NCI-H1092 (cell line): ENCODE results near the gene ZDHHC7.
"Not testable (repeated sequence)": the region's sequence is repeated elsewhere in the genome, so short reads cannot be mapped to it uniquely, and the experiment has no call there.

ENCODE experiments used
- DNase-seq: peaks from one replicate; lab custom pipeline; 2025; lab: John Stamatoyannopoulos, UW

The ZDHHC7 gene

DNA sequence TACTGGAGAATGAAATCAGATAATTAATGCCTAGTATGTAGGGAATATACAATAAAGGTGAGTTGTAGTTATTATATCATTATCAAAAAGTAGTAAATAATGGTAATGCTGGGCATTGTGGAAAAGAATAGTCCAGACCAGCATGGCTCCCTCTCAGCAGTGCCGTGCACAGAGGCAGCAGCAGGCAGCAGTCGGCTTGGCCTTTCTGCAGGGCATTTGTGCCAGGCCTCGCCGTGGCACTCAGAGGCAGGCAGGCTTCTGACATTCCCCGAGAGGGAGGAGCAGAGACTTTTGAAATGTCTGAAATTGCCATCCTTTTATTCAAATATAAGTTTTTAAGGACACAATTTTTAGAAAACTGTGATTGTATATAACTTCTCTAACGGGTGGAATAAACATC is 31.3 kb upstream of the ZDHHC7 start:
- DNase-seq, result no peak

DNA sequence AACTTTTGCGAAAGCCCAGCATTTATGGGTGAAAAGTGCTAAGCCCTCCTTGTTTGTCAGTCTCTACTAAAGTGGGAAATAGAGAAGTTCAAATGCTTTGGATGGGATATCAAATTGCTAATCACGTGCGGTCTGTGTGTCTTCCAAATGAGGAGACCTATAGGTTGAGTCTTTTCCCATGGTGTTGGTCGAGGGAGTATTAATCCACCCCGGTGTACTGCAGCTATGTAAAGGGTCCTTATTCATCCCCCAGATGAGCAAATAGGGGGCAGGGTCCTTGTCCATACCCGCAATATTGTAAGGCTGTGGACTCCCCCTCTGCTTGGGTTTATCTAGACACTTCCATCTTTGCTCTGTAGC is 30.8 kb upstream of the ZDHHC7 start:
- peak; percentile 41 for DNase-seq

DNA sequence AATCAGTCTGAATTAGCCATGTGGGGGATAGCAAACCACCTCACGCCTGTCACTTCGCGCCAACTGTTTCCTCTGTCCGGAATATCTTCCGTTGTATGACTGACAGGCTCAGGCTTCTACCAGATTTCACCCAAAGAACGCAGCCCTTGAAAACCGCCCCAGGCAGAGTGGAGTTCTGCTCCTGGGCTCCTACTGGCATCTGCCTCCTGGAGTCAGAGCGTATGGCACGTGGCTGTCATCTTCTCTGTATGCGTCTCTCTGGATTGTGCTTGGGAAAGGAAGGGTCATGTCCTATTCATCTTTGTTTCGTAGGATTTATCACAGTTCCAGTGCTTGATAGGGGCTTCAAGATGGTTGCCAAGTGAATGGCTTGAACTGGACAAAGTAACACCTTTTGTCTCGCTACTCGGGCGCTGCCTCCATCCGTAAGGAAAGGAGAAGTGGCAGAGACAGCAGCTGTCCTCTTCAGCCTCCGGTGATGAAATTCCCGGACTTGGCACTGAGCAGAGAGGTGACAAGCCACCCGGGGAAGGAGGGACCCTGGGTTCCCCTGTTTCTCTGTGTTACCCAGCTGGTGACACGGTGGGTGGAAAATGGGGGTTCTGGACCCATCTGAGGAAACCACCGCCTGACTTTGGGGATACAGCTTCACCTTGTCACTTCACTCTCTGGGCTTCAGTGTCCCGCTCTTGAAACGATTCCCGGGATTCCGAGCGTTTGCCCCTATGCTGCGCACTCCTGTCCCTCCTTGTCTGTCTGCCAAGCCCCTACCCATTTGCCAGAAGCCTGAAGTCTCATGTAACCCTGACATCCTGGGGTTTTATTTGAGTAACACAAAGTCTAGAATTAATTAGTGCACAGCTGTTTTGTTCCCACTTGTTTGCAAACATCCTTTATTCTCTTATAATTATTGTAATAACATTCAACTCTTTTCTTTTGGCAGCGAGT is 30.2 kb upstream of the ZDHHC7 start:
- DNase-seq, result peak; percentile 58

DNA sequence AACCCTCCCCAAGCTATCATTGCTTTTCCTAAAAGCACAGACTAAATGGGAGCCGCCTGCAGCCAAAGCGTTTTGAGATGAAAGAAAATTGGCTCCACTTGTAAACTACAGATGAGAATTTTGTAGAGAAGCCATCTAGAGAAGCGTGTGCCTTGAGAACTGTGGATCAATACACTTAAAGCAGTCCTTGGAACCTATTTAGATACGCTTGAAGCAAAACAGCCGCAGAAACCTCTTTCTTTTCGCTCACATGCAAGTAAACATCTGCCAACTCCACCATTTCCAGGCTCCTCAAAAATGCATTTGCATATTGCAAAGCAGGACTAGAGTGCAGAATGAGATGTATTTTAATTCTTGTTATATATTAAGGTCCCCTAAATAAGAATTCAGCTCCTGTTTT is 29.4 kb upstream of the ZDHHC7 start:
- DNase-seq, result no peak

DNA sequence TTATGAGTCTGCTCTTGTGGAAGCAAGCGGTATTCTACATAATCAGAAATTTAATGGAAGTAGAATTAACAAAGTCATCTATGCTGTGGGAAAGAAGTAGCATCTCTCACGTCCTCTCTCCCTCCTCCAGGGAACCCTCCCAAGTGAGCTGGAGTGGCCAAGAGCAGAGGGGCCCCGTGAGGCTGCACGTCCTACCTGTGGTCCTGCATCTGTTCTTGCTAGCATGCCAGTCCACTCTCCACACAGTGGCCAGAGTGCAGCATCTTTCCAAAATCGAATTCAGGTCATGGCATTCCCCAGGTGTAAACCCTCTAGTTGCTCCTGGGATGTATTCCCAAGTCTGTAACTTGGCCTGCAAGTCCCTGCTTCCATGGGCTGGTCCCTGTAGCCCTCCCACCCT is 26.4 kb upstream of the ZDHHC7 start:
- no peak for DNase-seq

- no peak for DNase-seq
These were observed 25.7 kb upstream of the ZDHHC7 start for GRCh38 chr16:85037050-85037410.

- DNase-seq, result no peak
These were observed 25.1 kb upstream of the ZDHHC7 start for GRCh38 chr16:85036236-85037049.

DNA sequence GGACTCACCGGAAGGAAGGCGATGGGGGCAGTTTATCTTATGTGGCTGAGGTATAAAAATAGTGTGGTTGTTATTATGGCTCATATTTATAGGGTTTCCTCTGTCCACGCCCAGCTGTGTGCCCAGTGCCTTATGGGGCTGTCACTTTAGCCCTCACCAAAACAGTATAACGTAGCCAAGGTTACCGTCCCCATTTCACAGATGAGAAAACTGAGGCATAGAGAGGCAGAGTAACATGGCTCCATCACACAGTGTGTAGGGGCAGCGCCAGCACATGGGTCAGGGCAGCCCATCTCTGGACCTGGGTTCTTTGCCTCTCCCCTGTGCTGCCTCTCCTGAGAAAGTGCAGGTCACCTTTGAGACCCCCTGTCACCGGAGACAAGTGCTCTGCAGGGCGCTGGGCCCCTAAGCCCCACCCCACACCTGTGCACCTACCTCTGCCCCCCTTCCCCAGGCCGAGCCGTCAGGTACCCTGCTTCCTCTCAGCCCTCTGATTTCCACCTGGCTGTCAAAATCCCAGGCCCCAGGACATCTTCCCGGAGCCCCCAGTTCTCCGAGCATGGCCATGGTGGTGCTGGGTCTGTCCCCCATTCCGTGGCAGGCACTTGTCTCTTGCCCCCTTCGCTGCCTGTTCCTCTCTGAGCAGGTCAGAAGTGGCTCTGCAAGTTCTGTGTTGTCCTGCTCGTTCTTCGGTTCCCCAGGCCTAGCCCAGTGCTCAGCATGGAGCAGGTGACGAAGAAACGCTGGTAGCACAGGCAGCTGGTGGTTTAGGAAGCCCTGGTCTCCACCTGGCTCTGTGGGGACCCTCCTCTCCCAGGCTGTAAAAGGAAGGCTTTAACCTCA is 23.5 kb upstream of the ZDHHC7 start:
- DNase-seq, result no peak

GRCh38 chr16:85033171-85033570 is 21.8 kb upstream of the ZDHHC7 start:
- DNase-seq, result no peak

DNA sequence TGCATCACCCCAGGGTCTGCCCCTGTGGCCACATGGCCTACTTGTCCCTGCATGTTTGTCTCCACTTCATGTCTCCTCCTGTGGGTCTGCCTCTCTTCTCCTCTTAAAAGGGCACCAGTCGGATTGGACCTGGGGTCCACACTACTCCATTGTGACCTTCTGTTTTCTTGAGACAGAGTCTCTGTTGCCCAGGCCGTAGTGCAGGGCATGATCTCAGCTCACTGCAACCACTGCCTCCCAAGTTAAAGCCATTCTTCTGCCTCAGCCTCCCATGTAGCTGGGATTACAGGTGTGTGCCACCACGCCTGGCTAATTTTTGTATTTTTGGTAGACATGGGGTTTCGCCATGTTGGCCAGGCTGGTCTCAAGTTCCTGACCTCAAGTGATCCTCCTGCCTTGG is 20.9 kb upstream of the ZDHHC7 start:
- not testable (repeated sequence) for DNase-seq

- no peak for DNase-seq
These were observed 20.1 kb upstream of the ZDHHC7 start for GRCh38 chr16:85031451-85031850.

DNA sequence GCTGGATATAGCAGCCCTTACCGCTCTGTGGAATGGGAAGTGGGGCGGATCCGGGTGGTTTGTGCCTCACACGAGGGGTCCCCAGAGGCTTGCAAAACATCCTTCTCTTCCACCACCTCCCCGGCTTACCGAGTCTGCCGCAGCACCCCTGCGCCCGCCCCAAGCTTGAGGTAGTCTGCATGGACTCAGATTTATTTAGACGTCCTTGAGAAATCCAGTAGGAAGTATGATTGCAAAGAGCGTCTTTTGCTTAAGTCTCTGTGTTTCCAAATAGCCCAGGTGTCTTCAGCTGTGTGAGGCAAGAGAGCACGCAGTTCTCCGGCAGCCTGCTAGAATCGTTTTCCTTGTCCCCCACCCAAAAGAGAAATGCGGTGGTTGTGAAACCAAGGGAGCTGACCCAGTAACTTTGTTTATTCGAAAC is 18.7 kb upstream of the ZDHHC7 start:
- no peak for DNase-seq

DNA sequence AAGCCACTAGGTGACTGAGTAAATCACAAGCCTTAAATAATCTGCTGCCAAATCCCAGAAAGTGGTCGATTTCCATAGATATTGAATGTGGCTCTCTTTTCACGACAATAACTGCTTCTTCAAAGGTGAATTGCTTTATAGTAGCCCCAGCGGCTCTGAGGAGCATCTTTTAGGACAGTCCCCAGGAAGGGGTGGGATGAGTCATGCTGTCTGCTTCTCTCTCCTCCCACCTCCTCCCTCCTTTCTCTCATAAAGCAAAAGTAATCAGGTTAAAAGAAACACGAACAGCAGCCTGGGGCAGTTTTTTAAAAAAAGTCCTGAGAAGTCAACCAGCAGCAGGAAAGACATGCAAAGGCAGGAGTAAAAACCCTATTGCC is 18.1 kb upstream of the ZDHHC7 start:
- no peak for DNase-seq

DNA sequence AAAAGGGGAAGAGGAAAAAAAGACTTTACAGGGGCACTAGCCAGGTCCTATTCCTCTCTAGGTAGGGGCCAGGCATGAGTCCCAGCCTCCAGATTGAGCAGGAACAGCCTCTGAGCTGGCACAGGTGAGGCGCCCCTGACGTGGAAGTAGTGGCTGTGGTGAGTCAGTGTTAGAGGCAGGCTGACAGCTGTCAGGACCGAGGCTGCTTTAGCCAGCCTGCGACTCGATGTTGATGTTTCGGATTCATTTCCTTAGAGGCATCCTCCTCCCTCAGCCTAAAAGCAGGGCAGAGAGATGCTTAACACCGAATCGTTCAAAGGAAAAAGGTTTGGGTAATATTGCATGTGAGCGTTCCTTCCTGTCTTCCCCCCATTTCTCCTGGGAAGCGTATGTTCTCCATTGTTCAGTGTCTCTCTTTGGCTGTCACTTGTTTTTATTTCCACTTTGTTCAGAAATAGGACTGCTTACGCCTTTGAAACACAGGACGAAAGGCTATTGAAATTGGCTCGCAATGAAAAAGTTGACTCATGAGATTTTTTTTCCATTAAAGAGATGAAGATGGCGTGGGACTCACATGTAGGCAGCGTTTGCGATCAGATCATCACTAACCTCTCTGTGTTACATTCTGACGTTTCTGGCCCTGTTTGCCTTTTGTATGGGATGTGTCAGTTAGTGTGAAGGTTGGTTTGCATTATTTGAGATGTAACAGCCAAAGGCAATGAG is 17.5 kb upstream of the ZDHHC7 start:
- no peak for DNase-seq

GRCh38 chr16:85027958-85028684 is 16.8 kb upstream of the ZDHHC7 start:
- DNase-seq, result no peak

DNA sequence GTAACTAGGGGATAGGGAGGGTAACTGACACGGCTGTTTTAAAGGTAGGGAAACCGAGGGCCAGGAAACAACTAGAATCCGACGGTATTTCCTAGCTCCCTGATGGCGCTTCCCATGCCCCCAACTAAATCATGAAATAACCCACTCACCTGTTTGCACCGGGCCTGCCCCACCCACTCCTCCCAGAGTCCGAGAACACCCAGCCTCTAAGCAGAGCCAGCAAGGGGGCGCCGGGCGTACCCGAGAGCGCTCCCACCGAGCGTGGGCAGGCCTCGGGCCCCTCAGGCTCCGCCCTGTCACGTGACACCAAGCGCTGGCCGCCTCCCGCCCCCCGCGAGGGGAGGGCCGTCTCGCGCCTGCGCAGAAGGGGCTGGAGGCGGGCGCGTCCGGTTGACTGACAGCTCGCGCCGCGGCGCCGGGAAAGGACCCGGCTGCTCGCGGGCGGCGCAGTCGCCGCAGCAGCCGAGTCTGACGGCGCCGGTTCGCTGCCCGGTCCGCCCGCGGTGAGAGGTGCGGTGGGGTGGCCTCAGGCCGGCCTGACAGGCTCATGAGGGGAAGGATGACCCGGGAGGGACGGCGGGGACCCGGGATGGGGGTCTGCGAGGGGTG is 16.1 kb upstream of the ZDHHC7 start, which contains the start of gene KIAA0513:
KIAA0513 (plus strand) TSS at position 447 of the 609 bp plus-strand sequence. CDS start 39,277 bp downstream, outside the sequence.
- peak; percentile 92 for DNase-seq

DNA sequence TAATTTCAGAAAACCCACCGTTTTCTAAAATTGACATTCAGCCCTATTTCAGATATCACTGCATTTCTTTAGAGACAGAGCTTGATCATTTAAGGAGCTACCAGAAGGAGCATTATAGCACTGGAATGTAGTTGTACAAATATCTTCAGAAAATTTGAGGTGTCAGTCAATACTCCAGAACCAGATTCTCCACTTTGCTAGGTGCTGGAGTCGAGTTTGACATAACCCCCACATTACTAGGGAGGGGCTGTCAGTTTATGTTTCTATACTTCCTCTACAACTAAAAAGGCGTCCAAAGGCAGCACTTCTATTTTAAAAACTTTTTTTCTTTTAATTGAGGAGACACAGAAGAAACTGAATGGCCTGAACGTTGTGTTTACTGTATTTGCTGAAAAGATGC is 15.4 kb upstream of the ZDHHC7 start:
- DNase-seq, result no peak

DNA sequence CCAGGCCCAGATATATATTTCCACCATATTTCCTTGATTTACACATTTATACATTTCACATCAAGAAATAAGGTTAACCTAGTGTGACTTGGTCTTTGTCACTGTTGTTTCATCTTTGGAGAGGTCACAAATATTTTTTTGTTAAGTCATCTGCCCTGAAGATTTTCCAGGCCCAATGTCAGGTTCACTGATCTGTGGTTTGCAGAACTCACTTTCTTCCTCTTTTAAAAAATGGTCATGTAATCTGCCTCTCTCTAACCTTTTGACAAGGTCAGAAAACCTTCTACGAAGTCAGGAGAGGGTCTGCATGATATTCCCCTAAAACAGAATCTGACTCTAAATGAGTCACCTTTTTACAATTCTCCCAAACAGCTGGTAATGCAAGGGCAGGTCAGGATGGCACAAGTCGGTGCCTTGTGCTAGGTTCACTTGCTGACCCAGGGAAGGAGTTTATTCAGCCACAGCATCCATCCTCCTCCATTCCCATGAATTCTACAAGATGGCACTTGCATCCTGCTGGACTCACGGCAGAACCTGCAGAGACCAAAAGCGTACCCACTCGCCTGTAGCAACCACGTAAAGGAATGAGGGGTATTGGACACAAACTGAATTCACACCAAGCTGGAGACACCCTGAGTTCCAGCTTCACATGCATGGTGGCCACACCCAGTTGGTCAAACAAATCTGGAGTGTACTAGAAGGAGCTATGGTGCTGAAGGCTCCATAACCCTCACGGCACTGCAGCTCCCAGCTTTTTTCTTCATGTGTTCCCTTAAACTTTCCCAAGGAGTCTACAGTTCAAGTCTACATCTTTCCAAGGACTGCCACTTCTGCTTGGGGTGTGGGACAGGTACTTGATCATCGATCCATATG is 14.7 kb upstream of the ZDHHC7 start:
- DNase-seq, result no peak

- peak; percentile 86 for DNase-seq
These were observed 8.4 kb upstream of the ZDHHC7 start for GRCh38 chr16:85019659-85020245.
